Measurements from ENCODE around the gene HS1BP3.

The HS1BP3 gene

GRCh38 chr2:20627712-20628380 is 23.1 kb downstream of the HS1BP3 start:
- no peak for DNase-seq

- no peak for DNase-seq
Measured at GRCh38 chr2:20626698-20627513, 24.0 kb downstream of the HS1BP3 start.

DNA sequence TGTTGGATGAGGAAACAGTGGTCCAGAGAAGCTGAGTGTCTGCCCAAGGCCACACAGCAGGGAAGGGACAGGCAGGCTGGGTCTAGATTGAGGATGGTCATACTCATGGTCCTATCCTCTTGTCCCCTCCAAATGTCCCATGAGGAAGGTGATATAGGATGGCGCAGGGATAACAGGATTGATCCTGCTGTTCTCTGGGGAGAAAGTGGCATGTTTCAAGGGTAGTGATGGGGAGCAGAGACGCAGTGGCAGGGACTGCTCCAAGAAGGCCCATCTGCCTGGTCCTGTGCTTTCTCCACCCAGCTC is 24.6 kb downstream of the HS1BP3 start:
- no peak for DNase-seq

- peak; percentile 31 for DNase-seq
Measured at GRCh38 chr2:20625491-20626391, 25.2 kb downstream of the HS1BP3 start.

DNA sequence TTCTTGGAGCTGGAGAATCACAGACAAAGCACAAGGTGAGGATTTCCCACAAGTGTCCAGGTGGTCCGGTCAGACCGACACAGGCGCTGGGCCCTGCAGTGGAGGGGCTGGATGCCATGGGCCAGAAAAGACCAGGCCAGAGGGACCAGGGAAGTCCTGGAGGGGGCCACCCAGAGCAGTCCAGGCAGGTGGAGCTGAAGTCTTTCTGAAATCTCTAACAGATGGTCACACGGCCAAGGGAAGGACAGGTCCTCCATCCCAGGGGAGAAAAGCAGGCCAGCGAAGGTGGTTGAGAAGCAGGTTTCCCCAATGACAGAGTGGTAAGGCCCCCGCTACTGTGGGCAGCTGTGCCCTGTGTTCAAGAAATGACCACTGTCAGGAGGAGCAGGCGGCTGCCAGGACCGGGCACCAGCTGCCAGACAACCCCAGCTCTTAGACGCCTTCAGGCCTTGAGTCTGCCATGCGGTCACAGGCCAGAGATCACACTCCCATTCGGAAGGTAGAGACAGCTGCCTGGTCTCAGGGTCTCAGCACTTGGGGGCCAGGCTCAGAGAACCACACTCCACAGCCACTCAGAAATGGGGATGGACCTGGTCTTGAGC is 25.9 kb downstream of the HS1BP3 start:
- DNase-seq = no peak

DNA sequence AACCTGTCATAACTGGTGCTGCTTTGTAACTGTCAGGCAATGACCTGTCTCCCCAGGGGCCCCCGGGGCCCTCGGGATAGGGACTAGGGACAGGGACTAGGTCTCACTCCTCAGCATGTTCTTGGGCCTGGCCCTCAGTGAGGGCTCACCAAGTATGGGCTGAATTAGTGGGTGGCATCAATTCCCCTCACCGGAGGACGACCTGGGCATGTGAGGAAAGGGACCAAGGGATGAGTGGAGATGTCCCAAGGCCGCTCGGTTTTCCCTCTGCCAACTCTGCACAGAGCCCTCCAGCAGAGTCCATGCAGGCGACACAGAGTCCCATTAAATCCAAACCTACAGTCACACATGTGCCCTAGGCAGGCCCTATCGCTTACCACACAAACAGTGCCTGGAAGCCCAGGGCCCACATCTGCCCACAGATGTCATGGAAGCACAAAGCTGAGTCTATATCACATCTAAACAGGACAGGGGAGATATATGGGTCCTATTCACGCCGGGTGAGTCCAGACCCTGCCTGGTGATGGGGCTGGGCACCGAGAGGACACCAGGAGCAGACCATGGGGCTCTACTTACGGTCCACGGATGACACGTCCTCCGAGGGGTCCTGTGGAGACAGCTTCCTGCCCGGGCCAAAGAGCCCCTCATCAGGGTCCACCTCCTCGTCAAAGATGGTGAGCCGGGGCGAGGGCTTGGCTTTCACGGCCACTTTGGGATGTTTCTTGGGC is 26.6 kb downstream of the HS1BP3 start:
- DNase-seq = no peak

DNA sequence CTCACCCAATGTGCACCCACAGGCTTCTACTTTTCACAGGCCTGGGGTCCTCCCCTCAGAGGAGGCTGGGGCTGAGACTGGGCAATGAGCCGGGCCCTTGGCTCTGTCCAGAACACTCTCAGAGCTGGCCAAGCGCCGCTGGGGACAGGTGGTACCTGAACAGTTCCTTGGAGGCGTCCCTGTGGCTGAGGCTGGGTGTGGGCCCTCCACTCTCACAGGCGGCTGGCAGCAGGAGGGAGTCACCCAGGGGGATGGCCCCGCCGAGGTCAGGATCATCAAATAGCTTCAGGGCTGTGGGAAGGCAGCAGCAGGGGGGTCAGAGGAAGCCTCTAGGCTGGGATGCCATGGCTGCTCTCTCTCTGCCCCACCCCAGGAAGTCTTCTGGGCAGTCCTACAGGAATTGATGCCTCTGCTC is 27.1 kb downstream of the HS1BP3 start:
- DNase-seq = no peak

DNA sequence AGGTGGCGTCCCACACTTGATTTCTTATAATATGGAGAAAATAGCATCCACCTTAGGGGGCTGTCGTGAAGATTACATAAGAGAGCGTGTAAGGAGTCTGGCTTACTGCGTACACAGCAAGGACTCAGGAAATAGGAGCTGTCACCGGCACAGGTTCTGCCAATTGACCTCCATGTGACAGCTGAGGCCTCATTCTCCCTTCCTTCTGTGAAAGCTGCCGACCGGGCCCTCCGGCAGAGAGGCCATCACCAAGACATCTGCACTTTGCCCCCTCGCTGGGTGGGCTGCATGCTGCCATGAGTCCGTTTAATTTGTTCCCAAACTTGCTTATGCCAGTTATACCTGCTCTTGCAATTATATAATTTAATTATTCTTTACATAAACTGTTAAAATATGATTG is 27.7 kb downstream of the HS1BP3 start:
- no peak for DNase-seq

- no peak for DNase-seq
Measured at GRCh38 chr2:20622731-20623130, 28.2 kb downstream of the HS1BP3 start.

- no peak for DNase-seq
Measured at GRCh38 chr2:20622296-20622686, 28.6 kb downstream of the HS1BP3 start.

GRCh38 chr2:20621366-20622295 is 29.3 kb downstream of the HS1BP3 start:
- DNase-seq = no peak

- DNase-seq = no peak
Measured at GRCh38 chr2:20620696-20621365, 30.1 kb downstream of the HS1BP3 start.

GRCh38 chr2:20620271-20620681 is 30.6 kb downstream of the HS1BP3 start:
- no peak for DNase-seq

GRCh38 chr2:20619624-20620024 is 31.3 kb downstream of the HS1BP3 start:
- peak; percentile 32 for DNase-seq

- no peak for DNase-seq
Measured at GRCh38 chr2:20618886-20619521, 31.9 kb downstream of the HS1BP3 start.

- no peak for DNase-seq
Measured at GRCh38 chr2:20618468-20618885, 32.4 kb downstream of the HS1BP3 start.

- peak; percentile 99 for DNase-seq
Measured at GRCh38 chr2:20617892-20618467, 32.9 kb downstream of the HS1BP3 start.

- DNase-seq = no peak
Measured at GRCh38 chr2:20617081-20617575, 33.8 kb downstream of the HS1BP3 start.

DNA sequence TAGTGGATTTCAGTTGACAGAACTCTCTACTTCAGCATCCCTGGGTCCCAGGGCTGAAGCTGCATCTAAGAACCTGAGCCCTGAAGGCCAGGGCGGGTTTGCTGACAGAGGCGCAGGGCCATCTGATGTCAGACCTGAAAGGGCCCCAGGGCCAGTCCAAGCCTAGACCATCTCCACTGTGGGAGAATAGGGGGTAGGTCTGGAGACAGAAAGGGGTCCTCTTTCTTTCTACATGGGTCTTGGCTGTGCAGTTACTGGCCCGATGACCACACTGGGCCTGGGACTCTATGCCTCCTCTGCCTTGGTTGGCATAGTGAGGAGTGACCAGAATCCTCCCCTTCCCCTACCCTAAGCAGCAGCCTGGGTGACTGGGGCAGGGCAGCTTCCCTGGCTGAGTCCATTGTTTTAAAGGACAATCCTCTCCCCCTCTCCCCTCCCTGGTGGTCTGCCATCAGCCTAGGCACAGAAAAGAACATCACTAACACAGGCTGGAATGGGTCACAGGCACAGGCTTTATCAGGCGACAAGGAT is 34.5 kb downstream of the HS1BP3 start:
- DNase-seq = no peak

Data from EL (cell line).